Measurements from ENCODE around the gene PACS2.
A peak's percentile ranks its signal among the peaks of the same experiment; 100 is the strongest.

The PACS2 gene

DNA sequence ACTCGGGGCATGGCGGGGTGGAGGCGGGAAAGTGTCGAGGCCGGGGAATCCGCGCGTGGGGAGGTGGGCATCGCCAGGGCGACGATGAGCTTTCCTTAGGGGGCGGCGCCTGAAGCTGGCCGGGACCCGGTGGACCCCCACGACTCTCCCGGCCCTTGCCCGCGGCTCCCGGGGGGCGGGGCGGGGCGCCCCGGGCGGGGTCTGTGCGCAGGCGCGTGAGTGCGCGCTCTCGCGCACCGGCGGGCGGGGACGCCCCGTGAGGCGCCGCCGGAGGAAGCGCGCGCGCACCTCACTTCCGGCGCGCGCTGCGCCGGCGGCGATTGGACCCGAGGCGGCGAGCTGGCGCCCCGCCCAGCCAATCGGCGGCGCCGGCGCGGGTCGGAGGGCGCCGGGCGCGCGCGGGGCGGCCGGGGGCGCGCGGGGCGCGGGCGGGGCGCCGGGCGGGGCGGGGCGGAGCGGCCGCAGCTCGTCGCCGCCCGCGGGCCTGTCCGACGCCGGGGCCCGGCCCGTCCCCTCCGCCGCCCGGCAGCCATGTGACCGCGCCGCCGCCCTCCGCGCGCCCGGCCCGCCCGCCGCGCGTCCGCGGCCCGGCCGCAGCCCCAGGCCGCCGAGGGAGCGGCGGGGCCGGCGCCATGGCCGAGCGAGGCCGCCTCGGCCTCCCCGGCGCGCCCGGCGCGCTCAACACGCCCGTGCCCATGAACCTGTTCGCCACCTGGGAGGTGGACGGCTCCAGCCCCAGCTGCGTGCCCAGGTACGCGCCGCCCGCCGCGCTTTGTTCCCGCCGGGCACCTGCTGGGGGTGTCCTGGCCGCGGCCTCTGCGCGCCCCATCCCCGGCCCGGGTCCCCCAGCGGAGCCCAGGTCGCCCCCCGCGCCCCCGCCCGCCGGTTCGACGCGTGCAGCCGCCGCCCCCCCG, at the start of gene PACS2:
Gene PACS2, plus strand, starts transcription at position 462 of the 914 bp plus-strand sequence. Its CDS starts 171 bp downstream, at position 633.
- H3K27ac ChIP-seq, result peak within 1 kb of the TSS; percentile 79 to 97
- no peak for DNase-seq (ENCODE audit: low spot score)
- H3K4me3 ChIP-seq, result peak within 1 kb of the TSS; percentile 94
- TF ChIP-seq, protein P1, sequence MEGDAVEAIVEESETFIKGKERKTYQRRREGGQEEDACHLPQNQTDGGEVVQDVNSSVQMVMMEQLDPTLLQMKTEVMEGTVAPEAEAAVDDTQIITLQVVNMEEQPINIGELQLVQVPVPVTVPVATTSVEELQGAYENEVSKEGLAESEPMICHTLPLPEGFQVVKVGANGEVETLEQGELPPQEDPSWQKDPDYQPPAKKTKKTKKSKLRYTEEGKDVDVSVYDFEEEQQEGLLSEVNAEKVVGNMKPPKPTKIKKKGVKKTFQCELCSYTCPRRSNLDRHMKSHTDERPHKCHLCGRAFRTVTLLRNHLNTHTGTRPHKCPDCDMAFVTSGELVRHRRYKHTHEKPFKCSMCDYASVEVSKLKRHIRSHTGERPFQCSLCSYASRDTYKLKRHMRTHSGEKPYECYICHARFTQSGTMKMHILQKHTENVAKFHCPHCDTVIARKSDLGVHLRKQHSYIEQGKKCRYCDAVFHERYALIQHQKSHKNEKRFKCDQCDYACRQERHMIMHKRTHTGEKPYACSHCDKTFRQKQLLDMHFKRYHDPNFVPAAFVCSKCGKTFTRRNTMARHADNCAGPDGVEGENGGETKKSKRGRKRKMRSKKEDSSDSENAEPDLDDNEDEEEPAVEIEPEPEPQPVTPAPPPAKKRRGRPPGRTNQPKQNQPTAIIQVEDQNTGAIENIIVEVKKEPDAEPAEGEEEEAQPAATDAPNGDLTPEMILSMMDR (IDR thresholded peaks at IDR 0.05), result no peak

DNA sequence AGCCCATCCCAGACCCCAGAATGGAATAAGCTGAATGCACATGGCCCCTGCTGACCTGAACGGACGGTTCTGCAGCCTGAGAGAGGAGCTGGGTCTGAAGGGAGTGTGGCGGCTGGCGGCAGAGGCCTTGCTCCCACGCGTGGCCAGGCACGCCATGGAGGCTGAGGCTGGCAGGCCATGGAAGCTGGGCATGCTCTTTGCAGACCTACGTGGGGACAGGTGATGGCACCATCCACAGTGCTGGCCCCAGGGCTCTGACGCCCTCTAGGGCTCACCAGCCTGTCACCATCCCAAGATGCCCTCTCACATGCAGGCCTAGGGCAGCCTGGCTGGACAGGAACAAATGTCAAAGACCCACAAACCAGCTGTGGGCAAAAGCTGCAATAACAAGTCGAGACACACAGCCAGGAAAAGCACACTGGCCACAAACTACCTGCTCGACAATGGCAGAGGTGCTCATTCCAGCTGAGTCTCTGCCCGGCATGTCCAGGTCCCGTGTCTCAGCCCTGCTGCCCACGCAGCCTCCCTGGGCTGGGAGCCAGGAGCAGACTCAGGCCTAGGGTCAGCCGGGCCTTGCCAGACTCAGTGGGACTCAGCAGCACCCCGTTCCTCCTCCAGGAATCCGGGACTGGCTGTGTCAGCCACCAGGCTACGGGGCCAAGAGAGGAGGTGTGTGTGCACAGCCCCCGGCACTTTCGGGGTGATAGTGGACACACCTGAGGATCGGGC, 46.6 kb upstream of the PACS2 start:
- DNase-seq (ENCODE audit: low spot score), result no peak
- TF ChIP-seq, protein P1 (IDR thresholded peaks at IDR 0.05), result no peak
- H3K27ac ChIP-seq, result no peak overlapping the region
- H3K4me3 ChIP-seq, result no peak overlapping the region

DNA sequence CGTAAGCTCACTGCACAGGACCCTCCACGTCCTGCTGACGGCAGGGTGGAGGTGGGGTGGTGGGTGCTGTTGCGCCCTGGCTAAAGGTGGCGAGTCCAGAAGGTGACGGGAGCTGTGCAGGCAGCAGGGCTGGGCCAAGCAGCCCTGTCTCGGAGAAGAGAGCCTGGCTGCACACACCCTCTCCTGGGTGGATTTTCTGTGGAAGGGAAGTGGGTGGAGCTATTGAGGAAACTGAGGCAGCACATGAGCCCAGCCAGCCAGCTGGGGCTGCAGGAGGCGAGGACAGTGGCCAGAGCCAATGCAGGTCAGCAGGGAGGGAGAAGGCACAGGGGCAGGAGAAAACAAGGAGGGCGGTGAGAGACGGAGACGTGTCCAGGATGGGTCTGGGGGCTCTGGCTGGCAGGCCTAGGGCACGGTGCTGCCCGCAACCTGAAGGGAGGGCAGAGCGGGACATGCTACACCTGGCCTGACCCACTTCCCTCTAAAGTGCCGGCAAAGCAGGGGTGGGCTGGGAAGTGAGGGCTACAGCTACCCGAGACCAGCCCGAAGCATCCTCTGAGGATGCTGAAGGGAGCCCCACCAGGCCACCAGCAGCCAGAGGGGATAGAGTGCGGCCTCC, 45.7 kb upstream of the PACS2 start:
- TF ChIP-seq, protein P1 (IDR thresholded peaks at IDR 0.05), result no peak
- no peak for DNase-seq (ENCODE audit: low spot score)
- Histone ChIP-seq H3K4me3 (no peak overlapping the region), H3K27ac (no peak overlapping the region)

DNA sequence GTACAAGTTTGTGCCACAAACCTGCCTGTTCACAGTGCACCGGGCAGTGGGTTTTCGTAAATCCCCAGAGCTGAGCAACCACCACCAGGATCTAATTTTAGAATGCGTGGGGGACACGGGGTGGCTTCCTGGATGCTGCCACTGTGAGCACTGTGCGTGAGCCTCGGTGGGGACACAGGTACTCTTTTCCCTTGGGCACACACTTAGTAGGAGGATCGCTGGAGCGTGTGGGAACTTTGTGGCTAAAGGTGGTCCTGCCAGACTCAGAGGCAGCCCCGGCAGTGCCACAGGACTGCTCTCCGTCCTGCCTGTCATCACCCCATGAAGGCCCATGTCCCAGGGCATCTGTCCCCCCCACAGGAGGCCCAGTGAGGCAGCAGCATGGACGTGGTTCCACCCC, 45.1 kb upstream of the PACS2 start:
- Histone ChIP-seq H3K4me3 (no peak overlapping the region), H3K27ac (no peak overlapping the region)
- no peak for DNase-seq (ENCODE audit: low spot score)
- TF ChIP-seq, protein P1 (IDR thresholded peaks at IDR 0.05), result no peak

DNA sequence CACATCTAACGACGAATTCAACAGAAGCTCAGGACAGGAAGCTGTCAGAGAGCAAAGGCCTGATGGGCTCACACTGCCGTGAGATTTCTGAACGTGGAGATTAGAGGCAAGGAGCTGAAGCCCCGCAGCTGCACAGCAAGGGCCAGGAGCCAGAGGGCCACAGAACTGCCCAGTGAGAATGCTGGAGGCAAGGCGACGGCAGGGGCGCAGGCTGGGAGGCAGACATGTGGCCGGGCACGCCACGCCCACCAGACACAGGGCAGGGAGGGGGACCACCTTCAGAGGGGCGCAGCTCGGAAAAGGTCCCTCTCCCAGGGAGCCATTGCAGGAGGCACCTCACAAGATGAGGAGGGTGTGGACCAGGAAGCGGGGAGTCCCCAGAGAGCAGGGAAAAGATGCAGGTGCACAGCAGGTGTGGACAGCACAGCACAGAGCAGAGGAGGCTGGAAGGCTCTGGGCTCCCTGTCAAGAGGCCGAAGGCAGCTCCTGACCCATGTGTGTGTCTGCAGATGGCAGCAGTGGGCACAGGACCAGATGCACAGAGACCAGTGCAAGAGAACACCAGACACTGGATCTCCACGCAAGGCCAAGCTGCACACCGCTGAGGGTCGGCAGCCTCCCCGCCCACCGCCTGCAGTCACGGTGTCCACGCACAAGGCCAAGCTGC, 43.2 kb upstream of the PACS2 start:
- no peak overlapping the region for H3K27ac ChIP-seq
- no peak for DNase-seq (ENCODE audit: low spot score)

DNA sequence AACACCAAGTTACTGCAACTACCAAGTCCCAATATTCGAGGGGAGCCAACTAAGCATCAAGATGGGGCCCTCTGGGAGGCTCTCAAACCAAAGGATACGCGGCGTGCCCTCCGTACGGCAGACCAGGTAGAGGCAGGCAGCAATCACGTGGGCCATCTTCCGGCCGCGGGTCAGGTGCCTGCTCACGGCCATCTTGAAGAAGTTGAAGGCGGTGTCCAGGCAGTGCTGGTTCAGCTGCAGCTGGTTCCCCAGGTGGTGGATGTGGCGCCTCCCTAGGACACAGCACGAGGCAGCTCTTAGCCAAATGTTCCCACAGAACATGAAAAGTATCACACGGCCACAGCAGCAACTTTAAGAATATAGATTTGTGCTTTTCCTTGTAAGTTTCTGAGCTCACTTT, 41.9 kb upstream of the PACS2 start:
- Histone ChIP-seq H3K4me3 (no peak overlapping the region), H3K27ac (no peak overlapping the region)
- TF ChIP-seq, protein P1 (IDR thresholded peaks at IDR 0.05), result no peak
- no peak for DNase-seq (ENCODE audit: low spot score)

More for the DNA sequence above, 43.2 kb upstream of the PACS2 start:
- TF ChIP-seq, protein P1 (IDR thresholded peaks at IDR 0.05), result no peak
- no peak overlapping the region for H3K4me3 ChIP-seq
